ENCODE measurements around the gene PGAM5. TPM values are rescaled to one million over a fixed set of nuclear protein-coding genes. Genes with fewer than 3 reads are reported as not detected.

The PGAM5 gene
- polyA plus RNA-seq, 3 donors, result 21.0 to 23.6 (median 22.0) TPM

DNA sequence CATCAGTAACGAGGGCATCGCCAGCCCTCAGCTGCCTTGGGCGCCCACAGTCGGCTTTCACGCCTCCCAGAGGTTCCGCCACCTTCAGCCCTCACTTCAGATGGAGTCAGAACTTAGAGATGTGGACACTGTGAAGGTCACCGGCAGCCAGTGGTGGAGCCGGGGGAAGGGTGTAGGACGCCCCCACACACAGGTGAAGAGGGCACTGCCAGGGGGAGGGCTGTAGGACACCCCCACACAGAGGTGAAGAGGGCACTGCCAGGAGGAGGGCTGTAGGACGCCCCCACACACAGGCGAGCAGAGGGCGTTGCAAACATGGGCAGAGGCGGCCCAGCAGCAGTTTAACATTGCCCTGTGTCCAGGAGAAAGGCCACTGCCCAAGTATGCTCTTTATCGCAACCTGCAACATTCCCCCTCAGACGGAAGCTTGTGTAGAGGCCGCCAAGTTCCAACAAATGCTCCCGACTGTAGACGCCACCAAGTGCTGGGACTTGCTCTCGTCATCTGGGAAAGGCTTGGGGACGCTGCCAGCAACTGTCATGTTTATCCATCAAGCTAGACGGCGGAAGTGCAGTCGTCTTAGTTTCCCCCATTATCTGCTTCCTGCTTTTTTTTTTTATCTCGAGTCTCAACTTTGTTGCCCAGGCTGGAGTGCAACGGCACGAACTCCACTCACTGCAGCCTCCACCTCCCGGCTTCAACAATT, 55.9 kb downstream of the PGAM5 start:
- no peak for DNase-seq (ENCODE audit: extremely low read depth in 1 of 11, low read depth in 9 of 11, low spot score in 4 of 11)

GRCh38 chr12:132771126-132771838, 60.6 kb downstream of the PGAM5 start:
- DNase-seq (ENCODE audit: extremely low read depth in 1 of 11, low read depth in 9 of 11, low spot score in 4 of 11), result no peak

Other genes with a start within 250 kb of the PGAM5 start
- gene FBRSL1, start 220.7 kb upstream of the PGAM5 start, polyA plus RNA-seq (ENCODE audit: insufficient read length in 3 of 3), result 10 to 100 TPM; 41.9 to 84.7 (median 70.4) TPM
- gene LRCOL1, start 100.3 kb upstream of the PGAM5 start, polyA plus RNA-seq (ENCODE audit: insufficient read length in 3 of 3), result 1 to 10 TPM; 2.4 to 5.8 (median 2.6) TPM
- gene P2RX2, start 92.1 kb upstream of the PGAM5 start, polyA plus RNA-seq (ENCODE audit: insufficient read length in 3 of 3), result 1 to 10 TPM in 2 of 3 donors, under 1 TPM in 1; 0.98 to 1.9 (median 1.7) TPM
- 10 to 100 TPM; 55.5 to 59.3 (median 58.9) TPM for gene POLE, start 23.5 kb upstream of the PGAM5 start, polyA plus RNA-seq (ENCODE audit: insufficient read length in 3 of 3)
- gene PXMP2, start 23.3 kb upstream of the PGAM5 start, polyA plus RNA-seq (ENCODE audit: insufficient read length in 3 of 3), result 10 to 100 TPM; 54.1 to 64.7 (median 57.8) TPM
- gene ANKLE2, start 51.0 kb downstream of the PGAM5 start, polyA plus RNA-seq (ENCODE audit: insufficient read length in 3 of 3), result 10 to 100 TPM; 63.0 to 79.6 (median 69.3) TPM
- gene GOLGA3, start 118.0 kb downstream of the PGAM5 start, polyA plus RNA-seq (ENCODE audit: insufficient read length in 3 of 3), result 10 to 100 TPM; 22.0 to 32.3 (median 30.6) TPM
- 10 to 100 TPM; 21.6 to 28.0 (median 22.7) TPM for gene CHFR, start 176.8 kb downstream of the PGAM5 start, polyA plus RNA-seq (ENCODE audit: insufficient read length in 3 of 3)
- 10 to 100 TPM; 23.6 to 27.9 (median 27.6) TPM for gene ZNF605, start 245.5 kb downstream of the PGAM5 start, polyA plus RNA-seq (ENCODE audit: insufficient read length in 3 of 3)

Data from renal cortex interstitium (tissue), 11 donors.